ENCODE data around the gene CHPF2.

CHPF2 gene

GRCh38 chr7:151249732-151250072 is 17.4 kb downstream of the CHPF2 start:
- TF ChIP-seq CTCF (IDR thresholded peaks at IDR 0.05; ENCODE audit: extremely low read depth, insufficient read depth, missing control alignments): no peak
- DNase-seq (ENCODE audit: low spot score): no peak
- in situ Hi-C loops (cut with MboI; ENCODE audit: low pct_unique_long_range_greater_than_20kb, low sequenced_read_pairs, unreplicated experiment): no loop called here

- in situ Hi-C loops (cut with MboI; ENCODE audit: low pct_unique_long_range_greater_than_20kb, low sequenced_read_pairs, unreplicated experiment): no loop called here
- TF ChIP-seq CTCF (IDR thresholded peaks at IDR 0.05; ENCODE audit: extremely low read depth, insufficient read depth, missing control alignments): no peak
- DNase-seq (ENCODE audit: low spot score): no peak
Measured at GRCh38 chr7:151250181-151251132, 18.2 kb downstream of the CHPF2 start.

- no peak for DNase-seq (ENCODE audit: low spot score)
- TF ChIP-seq CTCF (IDR thresholded peaks at IDR 0.05; ENCODE audit: extremely low read depth, insufficient read depth, missing control alignments): no peak
- in situ Hi-C loops (cut with MboI; ENCODE audit: low pct_unique_long_range_greater_than_20kb, low sequenced_read_pairs, unreplicated experiment): no loop called here
Measured at GRCh38 chr7:151251328-151251688, 19.0 kb downstream of the CHPF2 start.

GRCh38 chr7:151251689-151252560 is 19.6 kb downstream of the CHPF2 start:
- DNase-seq (ENCODE audit: low spot score): no peak
- no peak for TF ChIP-seq CTCF (IDR thresholded peaks at IDR 0.05; ENCODE audit: extremely low read depth, insufficient read depth, missing control alignments)
- in situ Hi-C loops (cut with MboI; ENCODE audit: low pct_unique_long_range_greater_than_20kb, low sequenced_read_pairs, unreplicated experiment): no loop called here

- TF ChIP-seq CTCF (IDR thresholded peaks at IDR 0.05; ENCODE audit: extremely low read depth, insufficient read depth, missing control alignments): no peak
- DNase-seq (ENCODE audit: low spot score): no peak
- in situ Hi-C loops (cut with MboI; ENCODE audit: low pct_unique_long_range_greater_than_20kb, low sequenced_read_pairs, unreplicated experiment): no loop called here
Measured at GRCh38 chr7:151252561-151252835, 20.2 kb downstream of the CHPF2 start.

GRCh38 chr7:151252961-151253711 is 20.9 kb downstream of the CHPF2 start:
- in situ Hi-C loops (cut with MboI; ENCODE audit: low pct_unique_long_range_greater_than_20kb, low sequenced_read_pairs, unreplicated experiment): no loop called here
- TF ChIP-seq CTCF (IDR thresholded peaks at IDR 0.05; ENCODE audit: extremely low read depth, insufficient read depth, missing control alignments): no peak
- no peak for DNase-seq (ENCODE audit: low spot score)
